Mesodermal cell (in vitro differentiated cells): ENCODE results near the gene PCSK6.

Source experiments
- H3K27ac ChIP-seq: 2 replicates; pipeline ENCODE4 v1.7.0; 2013; ENCODE audit warnings: mild to moderate bottlenecking, low read depth, low read length, moderate library complexity; ENCODE audit not compliant: severe bottlenecking
- H3K36me3 ChIP-seq: 2 replicates; pipeline ENCODE4 v1.7.1; 2013; ENCODE audit warnings: mild to moderate bottlenecking, low read length, moderate library complexity; ENCODE audit not compliant: control insufficient read depth, insufficient read depth
- H3K4me1 ChIP-seq: one replicate; pipeline ENCODE4 v1.7.1; 2013; ENCODE audit warnings: mild to moderate bottlenecking, low read length; ENCODE audit not compliant: insufficient read depth, control insufficient read depth, poor library complexity, severe bottlenecking
- H3K4me3 ChIP-seq: 2 replicates; pipeline ENCODE4 v1.7.0; 2013; ENCODE audit warnings: low read length, control low read depth, mild to moderate bottlenecking; ENCODE audit not compliant: insufficient read depth, poor library complexity, severe bottlenecking; ENCODE audit errors: extremely low read depth
- H3K9me3 ChIP-seq: 2 replicates; pipeline ENCODE4 v1.7.1; 2013; ENCODE audit warnings: mild to moderate bottlenecking, low read length, moderate library complexity; ENCODE audit not compliant: control insufficient read depth
- WGBS, 2 experiments: methylation state at CpG; one replicate each; pipeline ENCODE4 v1.1.5; 2013; ENCODE audit warnings: missing lambda C conversion rate in 2 of 2; ENCODE audit not compliant: insufficient coverage in 2 of 2; 5-methylcytosine and 5-hydroxymethylcytosine counted together

Gene PCSK6

GRCh38 chr15:101451846-101452245 is 37.7 kb downstream of the PCSK6 start:
- Histone ChIP-seq H3K4me1 (peaks cover 11% of the 10 kb centered on the region), H3K36me3 (no peaks in the 10 kb centered on the region), H3K27ac (no peak overlapping the region), H3K9me3 (no peaks in the 10 kb centered on the region), H3K4me3 (no peak overlapping the region)
- 100% methylated on average over 1 of the region's 3 CpGs for WGBS, 2 experiments

DNA sequence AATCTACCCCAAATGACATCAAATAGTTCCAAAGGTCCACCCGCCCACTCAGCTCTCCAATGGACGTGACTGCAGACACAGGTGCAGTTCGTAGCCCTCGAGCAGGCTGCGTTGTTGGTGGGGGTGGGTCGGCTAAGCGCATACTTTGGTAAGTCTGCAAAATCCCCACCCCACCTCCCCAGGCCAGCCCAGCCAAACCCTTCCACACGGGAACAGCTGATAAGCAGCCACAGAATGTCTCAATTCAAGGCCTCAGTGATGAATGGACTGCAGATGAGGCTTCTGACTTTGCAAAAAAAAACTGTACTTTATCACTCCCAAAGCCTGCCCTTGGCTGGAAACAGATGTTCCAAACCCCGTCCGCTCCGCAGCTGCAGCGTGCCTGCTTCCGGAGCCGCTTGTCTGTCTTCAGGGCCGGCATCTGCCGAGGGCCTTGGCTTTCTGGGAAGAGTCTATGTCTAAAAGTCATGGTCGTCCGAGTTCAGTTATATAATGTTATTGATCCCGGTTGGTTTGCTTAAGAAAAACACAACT is 38.2 kb downstream of the PCSK6 start:
- H3K27ac ChIP-seq = peak overlapping the region; percentile 36
- H3K9me3 ChIP-seq = no peaks in the 10 kb centered on the region
- H3K4me1 ChIP-seq = peaks cover 16% of the 10 kb centered on the region
- 90 to 91% methylated on average over 10 to 17 of the region's 19 CpGs for WGBS, 2 experiments
- H3K36me3 ChIP-seq = no peaks in the 10 kb centered on the region
- no peak overlapping the region for H3K4me3 ChIP-seq

- Histone ChIP-seq H3K4me3 (no peak overlapping the region), H3K27ac (peak overlapping the region; percentile 36), H3K9me3 (no peaks in the 10 kb centered on the region), H3K4me1 (peaks cover 11% of the 10 kb centered on the region), H3K36me3 (no peaks in the 10 kb centered on the region)
- 92 to 95% methylated on average over 13 to 17 of the region's 18 CpGs for WGBS, 2 experiments
Observed at GRCh38 chr15:101450403-101451265, 38.9 kb downstream of the PCSK6 start.

GRCh38 chr15:101449471-101450402 is 39.8 kb downstream of the PCSK6 start:
- Histone ChIP-seq H3K36me3 (no peaks in the 10 kb centered on the region), H3K4me3 (no peak overlapping the region), H3K4me1 (peaks cover 13% of the 10 kb centered on the region), H3K27ac (no peak overlapping the region), H3K9me3 (no peaks in the 10 kb centered on the region)
- 88 to 91% methylated on average over 17 to 18 of the region's 21 CpGs for WGBS, 2 experiments

GRCh38 chr15:101448336-101448735 is 41.2 kb downstream of the PCSK6 start:
- 81% methylated on average over 2 of the region's 3 CpGs; no CpG with 5 or more reads in 1 of the 2 experiments for WGBS, 2 experiments
- Histone ChIP-seq H3K9me3 (no peaks in the 10 kb centered on the region), H3K4me3 (no peak overlapping the region), H3K36me3 (no peaks in the 10 kb centered on the region), H3K27ac (no peak overlapping the region), H3K4me1 (peaks cover 13% of the 10 kb centered on the region)

DNA sequence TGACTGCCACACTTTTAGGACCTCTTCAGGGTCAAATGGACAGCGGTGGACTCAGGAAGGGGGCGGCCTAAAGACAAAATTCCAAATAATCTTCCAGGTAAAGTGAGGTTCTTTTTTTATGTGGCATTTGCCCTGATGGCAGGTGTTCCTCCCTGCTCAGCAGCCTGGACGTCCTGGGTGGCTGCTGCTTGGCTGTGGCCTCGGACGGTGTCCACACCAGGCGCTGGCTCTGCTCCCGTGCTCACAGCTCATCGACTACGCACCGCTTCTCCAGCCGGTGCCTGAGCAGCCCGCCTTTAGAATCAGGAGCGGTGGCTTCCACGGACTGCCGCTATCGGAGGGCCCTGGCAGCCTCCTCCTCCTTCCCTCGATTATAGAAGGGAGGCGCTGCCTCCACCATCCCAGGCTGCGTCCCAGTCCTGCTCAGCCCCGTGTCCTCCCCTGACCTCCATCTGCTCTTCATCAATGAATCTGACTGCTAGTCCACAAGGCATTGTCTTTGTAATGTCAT is 41.9 kb downstream of the PCSK6 start:
- peaks cover 13% of the 10 kb centered on the region for H3K4me1 ChIP-seq
- H3K9me3 ChIP-seq = no peaks in the 10 kb centered on the region
- no peak overlapping the region for H3K27ac ChIP-seq
- WGBS, 2 experiments = 93 to 96% methylated on average over 16 to 19 of the region's 20 CpGs
- H3K36me3 ChIP-seq = no peaks in the 10 kb centered on the region
- no peak overlapping the region for H3K4me3 ChIP-seq

DNA sequence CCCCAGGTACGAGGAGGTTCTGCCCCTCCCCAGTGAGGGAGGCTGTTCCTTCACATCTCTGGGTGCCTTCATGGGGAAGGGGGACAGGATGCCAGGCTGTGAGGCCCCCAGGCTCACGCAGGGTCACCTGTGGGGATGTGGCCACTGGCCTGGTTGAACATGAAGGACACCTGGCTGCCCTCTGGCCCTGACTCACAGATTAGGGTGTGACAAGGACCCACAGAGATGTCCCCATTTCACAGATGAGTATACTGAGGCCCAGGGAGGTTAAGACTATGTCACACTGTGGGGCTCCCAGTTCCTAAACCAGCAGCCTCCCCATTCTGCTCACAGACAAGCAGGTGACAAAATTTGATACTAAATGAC is 42.4 kb downstream of the PCSK6 start:
- H3K27ac ChIP-seq = no peak overlapping the region
- no peaks in the 10 kb centered on the region for H3K36me3 ChIP-seq
- H3K9me3 ChIP-seq = no peaks in the 10 kb centered on the region
- no peak overlapping the region for H3K4me3 ChIP-seq
- 88% methylated on average over 1 of the region's 2 CpGs for WGBS, 2 experiments
- peaks cover 13% of the 10 kb centered on the region for H3K4me1 ChIP-seq

GRCh38 chr15:101446518-101447167 is 42.9 kb downstream of the PCSK6 start:
- Histone ChIP-seq H3K27ac (peak overlapping the region; percentile 51), H3K4me1 (peaks cover 10% of the 10 kb centered on the region), H3K9me3 (no peaks in the 10 kb centered on the region), H3K4me3 (no peak overlapping the region), H3K36me3 (no peaks in the 10 kb centered on the region)
- WGBS, 2 experiments = 86 to 89% methylated on average over 12 of the region's 12 CpGs

DNA sequence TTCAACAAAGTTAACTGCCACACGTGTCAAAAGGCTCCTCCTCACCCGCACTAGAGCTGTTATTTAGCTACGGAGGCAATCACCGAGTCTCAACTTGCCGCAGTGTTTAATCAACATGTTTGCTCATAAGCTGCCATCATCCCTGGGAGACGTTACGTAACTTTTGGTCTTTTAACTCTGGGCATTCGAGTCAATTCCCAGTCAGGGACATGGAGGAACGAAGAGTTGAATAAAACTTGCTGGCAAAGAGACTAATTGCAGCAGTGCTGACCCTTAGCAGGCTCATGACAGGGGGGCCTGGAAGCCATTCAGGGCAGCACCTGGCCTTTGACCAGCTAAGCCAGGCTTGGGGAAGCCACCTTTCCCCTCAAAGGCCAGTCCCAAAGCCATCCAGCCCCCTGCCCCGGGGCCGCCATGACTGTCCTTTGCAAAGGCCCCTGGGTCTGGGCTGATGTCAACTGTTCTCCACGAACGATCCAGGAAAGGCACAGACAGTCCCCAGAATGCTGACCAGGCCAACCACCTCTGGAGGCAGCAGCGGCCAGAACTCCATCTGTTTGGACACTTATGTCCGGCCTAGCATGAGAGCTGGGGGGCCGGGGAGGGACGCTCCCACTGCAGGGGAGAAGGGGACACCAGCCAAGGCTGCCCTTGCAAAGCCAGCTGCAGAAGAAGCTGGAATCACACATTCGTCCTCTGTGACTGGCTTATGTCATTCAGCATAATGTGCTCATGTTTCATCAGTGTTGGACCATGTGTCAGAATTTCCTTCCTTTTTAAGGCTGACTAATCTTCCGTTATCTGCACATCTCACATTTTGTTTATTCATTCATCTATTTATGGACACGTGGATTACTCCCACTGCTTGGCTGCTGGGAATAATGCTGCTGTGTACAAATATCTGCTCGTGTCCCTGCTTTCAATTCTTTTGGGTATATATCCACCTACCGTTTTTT is 43.7 kb downstream of the PCSK6 start:
- no peaks in the 10 kb centered on the region for H3K36me3 ChIP-seq
- H3K27ac ChIP-seq = peak overlapping the region; percentile 51
- WGBS, 2 experiments = 86 to 87% methylated on average over 19 to 22 of the region's 22 CpGs

More for the DNA sequence above, 43.7 kb downstream of the PCSK6 start:
- H3K4me1 ChIP-seq = peaks cover 10% of the 10 kb centered on the region
- H3K4me3 ChIP-seq = no peak overlapping the region
- no peaks in the 10 kb centered on the region for H3K9me3 ChIP-seq
